Gastrocnemius medialis (tissue), 4 donors: Measurements from ENCODE around the gene NDUFB7. TPM values are rescaled to one million over a fixed set of nuclear protein-coding genes. Genes with fewer than 3 reads are reported as not detected.

Source experiments
- ATAC-seq, 2 donors: fragments of 150-250 bp; one replicate each; pipeline ENCODE4 v1.9.1; 2016
- DNase-seq, 2 donors: peaks; one replicate each; pipeline ENCODE4 v3.0.0-alpha.2; 2019
- H3K27ac ChIP-seq, 4 donors: fragments of 200-600 bp; sonication (generic); 1 replicate in 1 of 4; 2 replicates in 3 of 4; pipeline ENCODE4 v1.5.1; 2016 to 2018; ENCODE audit warnings: mild to moderate bottlenecking in 2 of 4, moderate library complexity in 1 of 4
- H3K27me3 ChIP-seq, 3 donors: fragments of 200-600 bp; sonication (generic) in 2 of 3; 1 replicate in 1 of 3; 2 replicates in 2 of 3; pipeline versions ENCODE4 v1.5.1 to v1.6.0; 2016 to 2019; ENCODE audit warnings: mild to moderate bottlenecking in 1 of 3, moderate library complexity in 1 of 3
- H3K36me3 ChIP-seq, 2 donors: fragments of 200-600 bp; sonication (generic) in 1 of 2; one replicate each; pipeline ENCODE4 v1.5.1; 2017 to 2018
- H3K4me1 ChIP-seq, 2 donors: fragments of 200-600 bp; sonication (generic) in 1 of 2; one replicate each; pipeline ENCODE4 v1.5.1; 2016 to 2017; ENCODE audit warnings: mild to moderate bottlenecking in 2 of 2
- H3K4me3 ChIP-seq, 4 donors: fragments of 200-600 bp; sonication (generic) in 3 of 4; 1 replicate in 1 of 4; 2 replicates in 3 of 4; pipeline ENCODE4 v1.5.1; 2016 to 2019; ENCODE audit warnings: mild to moderate bottlenecking in 2 of 4
- H3K9me3 ChIP-seq, 3 donors: fragments of 200-600 bp; sonication (generic) in 2 of 3; 1 replicate in 1 of 3; 2 replicates in 2 of 3; pipeline ENCODE4 v1.5.1; 2016 to 2019
- CTCF ChIP-seq, 5 experiments: fragments of 450-650 bp in 3 of 5; fragments of 200-600 bp in 2 of 5; sonication (generic) in 2 of 5; IDR thresholded peaks in 4 of 5; conservative IDR thresholded peaks in 1 of 5; 1 replicate in 4 of 5; 2 replicates in 1 of 5; pipeline ENCODE4 v1.5.1; 2016 to 2019; ENCODE audit warnings: antibody characterized with exemption in 5 of 5, mild to moderate bottlenecking in 3 of 5, moderate library complexity in 3 of 5
- POLR2A ChIP-seq, 2 donors: fragments of 450-650 bp; IDR thresholded peaks; one replicate each; pipeline ENCODE4 v1.6.1; 2017; ENCODE audit warnings: antibody characterized with exemption in 2 of 2, mild to moderate bottlenecking in 2 of 2, moderate library complexity in 2 of 2
- in situ Hi-C, 4 donors: fragments of 200-750 bp; cut with MboI; loops; one replicate each; pipeline versions ENCODE4 v1.15.0 to v1.8.0; 2017; ENCODE audit warnings: low sequenced_read_pairs in 4 of 4
- intact Hi-C: fragments of 100-400 bp; cut with DNase I; formaldehyde crosslinking; loops from one replicate; pipeline ENCODE4 v1.15.1; 2023; ENCODE audit warnings: low total_unique reads
- total RNA-seq, 4 donors: library from RNA; depleted of rRNA; stranded (reverse); fragments of >200 nt; gene quantifications; one replicate each; pipeline versions ENCODE4 v1.1.0 to v1.2.3, GENCODE V29; 2016

The NDUFB7 gene
- total RNA-seq, 4 donors from 2014 or later = 344 to 756 (median 532) TPM

GRCh38 chr19:14582894-14583340 lies 11.1 kb upstream of the NDUFB7 start, which contains the start of gene CLEC17A:
TSS of gene CLEC17A (plus strand) at chr19:14583084. CDS start at chr19:14583161, 77 bp downstream.
- Histone ChIP-seq H3K4me3 (no peak within 1 kb of the TSS), H3K9me3 (no peaks in the 10 kb centered on the region), H3K27me3 (no peaks in the 10 kb centered on the region), H3K4me1 (no peaks in the 10 kb centered on the region), H3K27ac (no peak within 1 kb of the TSS), H3K36me3 (no peaks in the 10 kb centered on the region)
- no peak for ATAC-seq
- in situ Hi-C loops = no loop called here
- DNase-seq = no peak
- intact Hi-C loops = no loop called here
- TF ChIP-seq CTCF (IDR thresholded peaks at IDR 0.05 in 4 of 5, conservative IDR thresholded peaks at IDR 0.05 in 1 of 5) = no peak
- TF ChIP-seq POLR2A (IDR thresholded peaks at IDR 0.05) = no peak

- in situ Hi-C loops = no loop called here
- ATAC-seq (no peak), DNase-seq (no peak)
- no peak overlapping the region for H3K27ac ChIP-seq
- H3K4me1 ChIP-seq = no peaks in the 10 kb centered on the region
- H3K4me3 ChIP-seq = no peak overlapping the region
- no peaks in the 10 kb centered on the region for H3K9me3 ChIP-seq
- H3K36me3 ChIP-seq = no peaks in the 10 kb centered on the region
- no peak for TF ChIP-seq CTCF (IDR thresholded peaks at IDR 0.05 in 4 of 5, conservative IDR thresholded peaks at IDR 0.05 in 1 of 5)
- TF ChIP-seq POLR2A (IDR thresholded peaks at IDR 0.05) = no peak
- H3K27me3 ChIP-seq = no peaks in the 10 kb centered on the region
- intact Hi-C loops = no loop called here
Observed at GRCh38 chr19:14580623-14581237, 8.9 kb upstream of the NDUFB7 start.

GRCh38 chr19:14577885-14578427 lies 6.1 kb upstream of the NDUFB7 start:
- H3K4me1 ChIP-seq = peaks cover 0 to 3% of the 10 kb centered on the region in 2 donors
- no peaks in the 10 kb centered on the region for H3K9me3 ChIP-seq
- in situ Hi-C loops (loop anchor here in 1 of 4 donors (10.0 kb wide), 1 partner anchor 107 kb away; no protein-coding TSS in a partner anchor), intact Hi-C loops (no loop called here)
- no peaks in the 10 kb centered on the region for H3K36me3 ChIP-seq
- H3K27me3 ChIP-seq = no peaks in the 10 kb centered on the region
- TF ChIP-seq POLR2A (IDR thresholded peaks at IDR 0.05) (no peak), CTCF (IDR thresholded peaks at IDR 0.05 in 4 of 5, conservative IDR thresholded peaks at IDR 0.05 in 1 of 5) (no peak)
- no peak for ATAC-seq
- DNase-seq = no peak
- no peak overlapping the region for H3K4me3 ChIP-seq
- H3K27ac ChIP-seq = no peak overlapping the region

GRCh38 chr19:14577264-14577663 lies 5.4 kb upstream of the NDUFB7 start:
- TF ChIP-seq POLR2A (IDR thresholded peaks at IDR 0.05) = no peak
- TF ChIP-seq CTCF (IDR thresholded peaks at IDR 0.05 in 4 of 5, conservative IDR thresholded peaks at IDR 0.05 in 1 of 5) = no peak
- no peaks in the 10 kb centered on the region for H3K9me3 ChIP-seq
- no peak for ATAC-seq
- no peaks in the 10 kb centered on the region for H3K27me3 ChIP-seq
- H3K27ac ChIP-seq = no peak overlapping the region
- no peaks in the 10 kb centered on the region for H3K36me3 ChIP-seq
- no peak for DNase-seq
- H3K4me1 ChIP-seq = peaks cover 2 to 4% of the 10 kb centered on the region in 2 donors
- in situ Hi-C loops = loop anchor here in 1 of 4 donors (10.0 kb wide), 1 partner anchor 108 kb away; no protein-coding TSS in a partner anchor
- no peak overlapping the region for H3K4me3 ChIP-seq
- intact Hi-C loops = no loop called here
